DMS153 treated with DMSO at 0.1 percent for 48 hours (cell line): ENCODE measurements around the gene KRTAP10-4.
"Not testable (repeated sequence)": the region's sequence is repeated elsewhere in the genome, so short reads cannot be mapped to it uniquely, and the experiment has no call there.

ENCODE experiments used
- DNase-seq: peaks from one replicate; lab custom pipeline; 2025; ENCODE audit not compliant: unreplicated experiment; lab: John Stamatoyannopoulos, UW

Gene KRTAP10-4

GRCh38 chr21:44578371-44579055 is 5.0 kb downstream of the KRTAP10-4 start:
- no peak for DNase-seq

DNA sequence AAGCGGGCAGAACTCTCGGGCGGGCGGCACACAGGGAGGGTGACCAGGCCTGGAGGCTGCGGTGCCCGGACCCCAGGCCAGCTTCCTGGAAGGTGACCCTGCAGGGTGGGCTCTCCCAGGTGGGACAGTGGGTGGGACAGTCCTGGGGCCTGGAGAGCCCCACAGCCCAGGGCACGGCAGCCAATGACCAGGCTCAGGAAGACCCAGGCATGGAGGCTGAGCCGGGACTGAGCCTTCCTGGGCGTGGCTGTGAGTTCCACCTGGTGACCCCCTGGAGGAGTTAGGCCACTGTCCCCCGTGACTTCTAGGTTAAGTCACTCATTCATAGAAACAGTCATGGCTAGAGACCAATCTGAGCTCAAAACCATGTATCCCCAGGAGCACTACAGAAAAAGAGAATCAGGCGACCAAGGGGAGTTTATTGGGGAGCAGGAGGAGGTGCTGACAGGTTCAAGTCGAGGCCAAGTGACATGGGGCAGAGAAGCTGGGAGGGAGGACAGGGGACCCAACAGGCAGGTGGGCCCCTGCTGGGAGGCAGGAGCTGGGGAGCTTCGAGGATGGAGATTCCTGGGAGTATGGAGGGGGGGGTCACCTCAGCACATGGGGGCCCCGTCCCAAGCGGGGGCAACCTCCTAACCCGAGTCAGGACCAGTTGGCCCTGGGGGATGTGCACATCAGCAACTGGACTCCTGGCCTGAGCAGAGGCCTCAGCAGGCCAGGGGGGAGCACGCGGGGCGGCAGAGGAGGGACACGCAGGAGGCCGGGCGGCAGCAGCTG is 5.7 kb downstream of the KRTAP10-4 start:
- no peak for DNase-seq

DNA sequence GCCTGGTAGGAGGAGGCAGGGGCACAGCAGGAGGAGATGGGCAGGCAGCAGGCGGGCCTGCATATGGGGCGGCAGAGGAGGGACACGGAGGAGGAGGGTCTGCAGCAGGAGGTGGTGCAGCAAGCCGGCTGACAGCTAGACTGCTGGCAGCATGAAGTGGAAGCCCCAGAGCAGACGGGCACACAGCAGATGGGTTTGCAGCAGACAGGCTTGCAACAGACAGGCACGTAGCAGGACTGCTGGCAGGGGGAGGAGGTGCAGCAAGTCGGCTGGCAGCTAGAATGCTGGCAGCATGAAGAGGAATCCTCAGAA is 6.3 kb downstream of the KRTAP10-4 start:
- DNase-seq = no peak

GRCh38 chr21:44580231-44580821 is 6.8 kb downstream of the KRTAP10-4 start, which contains the start of gene KRTAP10-5:
Gene KRTAP10-5, minus strand, starts transcription at chr21:44580604. Its CDS starts 26 bp downstream, at chr21:44580578.
- not testable (repeated sequence) for DNase-seq

- DNase-seq = no peak
These were observed 7.6 kb downstream of the KRTAP10-4 start for GRCh38 chr21:44581158-44581557.

DNA sequence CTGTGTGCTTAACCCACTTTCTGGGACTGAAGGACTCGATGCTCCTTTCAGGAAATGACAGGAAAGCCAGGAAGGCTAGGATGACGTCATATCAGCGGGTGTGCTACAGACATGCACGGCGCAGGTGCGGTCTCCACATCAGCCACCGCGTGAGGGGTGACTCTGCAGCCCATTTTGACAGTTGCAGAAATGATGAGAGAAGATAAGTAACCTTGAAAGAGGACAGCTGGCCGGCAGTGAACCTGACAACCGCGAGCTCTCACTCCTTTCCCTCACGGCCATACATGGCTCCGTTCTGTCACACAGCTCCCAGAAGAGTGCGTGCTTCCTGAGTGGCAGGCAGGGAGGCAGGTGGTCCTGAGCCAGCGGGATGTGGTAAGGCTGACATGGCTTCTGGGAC is 8.5 kb downstream of the KRTAP10-4 start:
- no peak for DNase-seq

- no peak for DNase-seq
These were observed 9.7 kb downstream of the KRTAP10-4 start for GRCh38 chr21:44583089-44583799.

GRCh38 chr21:44583800-44584147 is 10.2 kb downstream of the KRTAP10-4 start:
- no peak for DNase-seq

DNA sequence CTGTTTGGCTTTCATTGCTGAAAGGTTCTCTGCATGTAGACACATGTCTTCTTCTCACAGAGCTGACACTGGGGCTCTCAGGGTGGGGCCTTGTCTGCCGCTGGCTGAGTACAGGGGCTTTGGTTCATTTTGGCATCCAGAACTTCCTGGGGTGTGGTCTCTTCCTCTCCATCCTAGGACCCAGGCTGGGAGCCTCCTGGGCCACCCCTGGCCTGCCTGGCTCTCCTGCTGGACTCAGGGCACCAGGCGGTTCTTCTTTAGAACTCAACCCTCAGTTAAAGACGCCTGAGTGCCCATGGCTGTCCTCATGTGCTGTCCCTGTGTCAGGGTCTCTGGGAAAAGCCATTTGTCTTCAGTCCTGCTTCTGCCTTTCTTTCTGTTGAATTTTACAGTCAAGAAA is 12.4 kb downstream of the KRTAP10-4 start:
- no peak for DNase-seq

- no peak for DNase-seq
These were observed 15.6 kb downstream of the KRTAP10-4 start for GRCh38 chr21:44589094-44589493.

DNA sequence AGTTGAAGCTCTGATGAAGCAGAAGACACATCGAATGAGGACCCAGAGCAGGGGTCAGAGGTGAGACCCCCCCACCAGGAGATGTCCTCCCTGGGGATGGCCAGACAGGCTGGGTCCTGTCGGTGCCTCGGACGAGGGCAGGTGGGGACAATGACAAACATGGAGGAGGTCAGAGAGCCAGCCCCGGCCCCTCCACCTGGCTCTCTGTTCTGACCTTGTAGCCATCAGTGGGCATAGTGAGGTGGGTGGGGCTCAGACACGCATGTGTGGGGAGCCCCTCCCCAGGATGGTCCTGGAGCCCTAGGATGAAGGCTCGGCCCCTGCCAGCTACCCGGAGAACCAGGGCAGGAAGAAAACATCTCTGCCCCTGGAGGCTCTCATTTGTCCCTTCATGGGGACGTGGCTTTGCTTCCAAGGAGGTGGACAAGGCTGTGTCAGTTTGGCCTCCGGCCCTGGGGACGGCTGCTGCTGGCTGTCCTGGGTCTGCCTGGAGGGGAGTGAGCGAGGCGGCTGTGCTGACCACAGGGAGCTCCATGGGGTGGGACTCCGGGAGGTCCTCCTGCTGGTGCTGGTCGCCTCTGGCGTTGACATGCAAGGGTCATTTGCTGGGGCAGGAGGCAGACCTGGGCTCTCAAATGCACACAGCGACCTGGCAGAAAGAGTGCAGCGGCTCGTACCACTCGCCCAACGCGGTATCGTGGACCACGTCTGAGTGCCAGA is 16.2 kb downstream of the KRTAP10-4 start:
- no peak for DNase-seq

DNA sequence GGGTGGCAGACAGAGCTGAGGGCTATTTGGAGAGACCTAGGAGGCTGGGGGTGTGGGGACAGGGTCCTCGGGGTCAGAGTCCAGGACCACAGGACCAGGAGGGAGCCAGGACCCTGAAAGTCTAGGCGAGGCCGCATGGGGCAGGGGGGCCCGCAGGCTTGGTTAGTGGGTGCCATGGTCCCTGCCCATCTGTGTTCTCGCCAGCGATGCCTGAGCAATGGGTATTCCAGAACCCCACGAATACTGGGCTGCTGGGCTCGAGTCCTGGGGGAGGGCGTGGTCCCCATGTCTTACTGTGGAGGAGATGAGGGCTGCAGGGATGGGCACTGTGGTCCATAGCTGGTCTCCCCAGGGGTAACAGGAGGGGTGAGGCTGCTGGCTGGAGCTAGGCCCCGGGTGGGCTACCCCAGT is 16.8 kb downstream of the KRTAP10-4 start:
- DNase-seq = no peak

DNA sequence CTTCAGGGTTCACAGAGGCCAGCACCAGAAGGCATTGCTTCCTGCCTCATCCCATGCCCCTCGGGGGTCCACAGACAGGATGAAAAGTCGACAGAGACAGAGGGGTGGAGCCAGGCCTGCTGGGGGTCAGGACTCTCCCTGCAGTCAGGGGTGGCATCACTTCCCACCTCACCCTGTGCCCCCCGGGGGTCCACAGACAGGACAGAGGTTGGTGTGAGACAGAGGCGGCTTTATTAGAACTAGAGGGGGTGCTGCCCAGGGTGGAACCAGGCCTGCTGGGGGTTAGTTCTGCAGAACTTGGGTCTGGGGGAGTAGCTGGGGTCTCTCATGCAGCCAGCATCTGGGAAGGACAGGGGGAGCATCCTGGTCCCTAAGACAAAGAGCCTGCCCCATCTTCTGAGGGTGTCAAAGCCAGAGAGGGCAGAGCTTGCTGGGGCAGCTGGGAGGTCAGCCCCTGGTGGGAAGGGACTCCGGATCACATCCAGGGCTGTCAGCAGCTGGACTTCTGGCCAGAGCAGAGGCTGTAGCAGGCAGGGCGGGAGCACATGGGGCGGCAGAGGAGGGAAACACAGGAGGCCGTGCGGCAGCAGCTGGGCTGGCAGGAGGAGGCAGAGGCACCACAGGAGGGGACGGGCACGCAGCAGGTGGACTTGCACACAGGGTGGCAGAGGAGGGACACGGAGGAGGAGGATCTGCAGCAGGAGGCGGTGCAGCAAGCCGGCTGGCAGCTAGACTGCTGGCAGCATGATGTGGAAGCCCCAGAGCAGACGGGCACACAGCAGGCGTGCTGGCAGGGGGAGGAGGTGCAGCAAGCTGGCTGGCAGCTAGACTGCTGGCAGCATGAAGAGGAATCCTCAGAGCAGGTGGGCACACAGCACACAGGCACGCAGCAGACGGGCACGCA is 17.6 kb downstream of the KRTAP10-4 start:
- DNase-seq = not testable (repeated sequence)

DNA sequence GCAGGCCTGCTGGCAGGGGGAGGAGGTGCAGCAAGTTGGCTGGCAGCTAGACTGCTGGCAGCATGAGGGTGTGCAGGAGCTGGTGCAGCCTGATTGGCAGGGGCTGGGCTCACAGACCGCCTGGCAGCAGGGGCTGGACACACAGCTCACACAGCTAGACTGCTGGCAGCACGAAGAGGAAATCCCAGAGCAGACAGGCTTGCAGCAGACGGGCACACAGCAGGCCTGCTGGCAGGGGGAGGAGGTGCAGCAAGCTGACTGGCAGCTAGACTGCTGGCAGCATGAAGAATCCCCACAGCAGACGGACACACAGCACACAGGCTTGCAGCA is 18.2 kb downstream of the KRTAP10-4 start:
- not testable (repeated sequence) for DNase-seq

- no peak for DNase-seq
These were observed 19.1 kb downstream of the KRTAP10-4 start, which contains the start of gene KRTAP10-6 for GRCh38 chr21:44592446-44593311. Gene KRTAP10-6, minus strand, starts transcription at chr21:44592505. Its CDS starts 21 bp downstream, at chr21:44592484.

- no peak for DNase-seq
These were observed 20.3 kb downstream of the KRTAP10-4 start for GRCh38 chr21:44593598-44594405.

DNA sequence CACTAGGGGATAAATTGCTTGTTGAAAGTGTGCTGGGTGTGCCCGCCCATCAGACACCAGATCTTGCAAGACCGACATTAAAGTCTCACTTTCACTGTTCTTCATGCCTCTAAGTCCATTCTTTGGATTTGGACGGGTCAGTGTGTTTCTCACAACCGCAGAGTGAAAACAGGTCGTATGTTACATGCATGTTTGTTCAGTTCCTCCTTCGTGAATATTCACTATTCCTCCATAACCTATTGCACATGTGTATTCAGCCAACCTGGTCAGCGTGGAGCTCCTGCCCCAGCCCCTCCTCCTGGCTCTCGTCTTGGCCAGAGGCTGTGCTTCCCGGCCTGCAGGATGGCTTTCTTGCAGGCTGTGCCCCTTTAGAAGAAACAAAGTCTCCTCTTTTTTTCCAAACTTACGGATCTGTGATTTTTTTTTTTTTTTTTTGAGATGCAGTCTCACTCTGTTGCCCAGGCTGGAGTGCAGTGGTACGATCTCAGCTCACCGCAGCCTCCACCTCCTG is 20.9 kb downstream of the KRTAP10-4 start:
- DNase-seq = no peak

- DNase-seq = no peak
These were observed 22.0 kb downstream of the KRTAP10-4 start for GRCh38 chr21:44595524-44595923.
